Peyer's patch (tissue), 4 donors: ENCODE data around the gene DEFB108B. TPM values are rescaled to one million over a fixed set of nuclear protein-coding genes. Genes with fewer than 3 reads are reported as not detected.
"Not testable (repeated sequence)": the region's sequence is repeated elsewhere in the genome, so short reads cannot be mapped to it uniquely, and the experiment has no call there.

Experiments
- DNase-seq, 3 donors: peaks; one replicate each; pipeline ENCODE4 v3.0.0-alpha.2; 2017 to 2019
- H3K27ac ChIP-seq, 4 donors: fragments of 200-600 bp; sonication (generic); one replicate each; pipeline ENCODE4 v1.5.1; 2016 to 2019
- H3K27me3 ChIP-seq, 2 donors: fragments of 200-600 bp; sonication (generic); one replicate each; pipeline ENCODE4 v1.5.1; 2019
- H3K36me3 ChIP-seq, 3 donors: fragments of 200-600 bp; sonication (generic); one replicate each; pipeline ENCODE4 v1.5.1; 2016 to 2019
- H3K4me1 ChIP-seq, 4 donors: fragments of 200-600 bp; sonication (generic); one replicate each; pipeline ENCODE4 v1.5.1; 2016 to 2019
- H3K4me3 ChIP-seq, 4 donors: fragments of 200-600 bp; sonication (generic); 1 replicate in 3 of 4; 2 replicates in 1 of 4; pipeline ENCODE4 v1.5.1; 2016 to 2019; ENCODE audit warnings: mild to moderate bottlenecking in 1 of 4
- H3K9me3 ChIP-seq, 4 donors: fragments of 200-600 bp; sonication (generic); one replicate each; pipeline ENCODE4 v1.5.1; 2016 to 2019; ENCODE audit warnings: mild to moderate bottlenecking in 1 of 4
- POLR2A ChIP-seq, 2 donors: fragments of 450-650 bp; IDR thresholded peaks; one replicate each; pipeline ENCODE4 v1.5.1; 2017; ENCODE audit warnings: antibody characterized with exemption in 2 of 2, mild to moderate bottlenecking in 2 of 2, moderate library complexity in 2 of 2
- total RNA-seq, 4 donors: library from RNA; depleted of rRNA; stranded (reverse); fragments of >200 nt; gene quantifications; one replicate each; pipeline ENCODE4 v1.1.0, GENCODE V29; 2016
- TF ChIP-seq, protein P1 (sequence below), 6 experiments: fragments of 450-650 bp in 4 of 6; fragments of 200-600 bp in 2 of 6; sonication (generic) in 1 of 6; IDR thresholded peaks; one replicate each; pipeline ENCODE4 v1.5.1; 2017 to 2019; ENCODE audit warnings: antibody characterized with exemption in 6 of 6, mild to moderate bottlenecking in 3 of 6, moderate library complexity in 1 of 6

Gene DEFB108B, protein sequence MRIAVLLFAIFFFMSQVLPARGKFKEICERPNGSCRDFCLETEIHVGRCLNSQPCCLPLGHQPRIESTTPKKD
- total RNA-seq = not detected

- H3K4me1 ChIP-seq, H3K9me3 ChIP-seq, DNase-seq, H3K27me3 ChIP-seq, H3K4me3 ChIP-seq, H3K27ac ChIP-seq, H3K36me3 ChIP-seq: not testable (repeated sequence)
Observed at GRCh38 chr11:71832811-71833210, at the start of gene DEFB108B. Gene DEFB108B, plus strand, starts transcription at chr11:71833200. Its CDS starts 0 bp downstream, at chr11:71833200.

DNA sequence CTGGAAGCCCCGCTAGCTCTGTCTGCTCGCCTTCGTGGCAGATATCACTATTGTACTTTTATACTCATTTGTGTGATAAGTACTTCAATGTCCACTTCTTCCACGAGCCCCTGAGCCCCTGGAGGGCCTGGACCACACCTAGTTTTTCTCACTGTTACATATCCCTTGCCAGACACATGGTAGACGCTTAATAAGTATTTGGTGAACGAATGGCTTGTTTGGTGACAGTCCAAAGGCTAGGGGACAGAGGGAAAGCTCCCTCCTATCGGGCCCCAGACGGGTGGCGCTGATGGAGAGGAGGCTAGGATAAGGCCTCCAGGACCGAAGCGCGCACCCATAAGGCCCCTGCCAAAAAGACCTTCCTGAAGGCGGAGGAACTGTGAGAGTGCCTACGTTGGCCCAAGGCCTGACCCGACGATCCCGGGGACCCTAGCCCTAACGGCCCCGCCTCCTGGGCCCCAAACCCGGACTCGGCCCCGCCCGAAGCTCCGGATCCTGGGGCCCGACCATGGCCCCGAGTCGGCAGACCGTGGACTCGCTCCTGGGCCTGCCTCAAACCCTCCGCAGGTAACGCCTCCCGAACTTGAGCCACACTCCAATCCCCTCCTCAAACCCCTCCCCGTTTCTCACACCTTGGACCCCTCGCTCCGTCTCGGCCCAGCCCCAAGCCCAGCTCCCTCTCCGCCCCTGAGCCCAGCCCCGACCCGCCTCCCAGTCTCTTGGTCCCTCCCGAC, 46.7 kb upstream of the DEFB108B start:
- peak in 2 of 3 donors; percentile 18 to 94 for DNase-seq
- peak in 1 of 2 donors; percentile 78 for TF ChIP-seq POLR2A (IDR thresholded peaks at IDR 0.05)

GRCh38 chr11:71786848-71787097, 46.2 kb upstream of the DEFB108B start:
- not testable (repeated sequence) for H3K36me3 ChIP-seq, H3K9me3 ChIP-seq, H3K27me3 ChIP-seq
- H3K27ac ChIP-seq = peak overlapping the region; percentile 77 to 94 (median 86)
- H3K4me3 ChIP-seq = peak overlapping the region; percentile 49 to 91 (median 77)
- H3K4me1 ChIP-seq = peaks cover 0 to 10% (median 0%) of the 10 kb centered on the region in 4 donors
- peak in 2 of 3 donors; percentile 100 for DNase-seq

More for the DNA sequence above, 46.7 kb upstream of the DEFB108B start:
- H3K4me1 ChIP-seq = peaks cover 0 to 10% (median 0%) of the 10 kb centered on the region in 4 donors
- H3K27me3 ChIP-seq, H3K36me3 ChIP-seq, H3K9me3 ChIP-seq: not testable (repeated sequence)
- peak overlapping the region; percentile 77 to 94 (median 86) for H3K27ac ChIP-seq
- peak overlapping the region; percentile 49 to 91 (median 64) for H3K4me3 ChIP-seq

DNA sequence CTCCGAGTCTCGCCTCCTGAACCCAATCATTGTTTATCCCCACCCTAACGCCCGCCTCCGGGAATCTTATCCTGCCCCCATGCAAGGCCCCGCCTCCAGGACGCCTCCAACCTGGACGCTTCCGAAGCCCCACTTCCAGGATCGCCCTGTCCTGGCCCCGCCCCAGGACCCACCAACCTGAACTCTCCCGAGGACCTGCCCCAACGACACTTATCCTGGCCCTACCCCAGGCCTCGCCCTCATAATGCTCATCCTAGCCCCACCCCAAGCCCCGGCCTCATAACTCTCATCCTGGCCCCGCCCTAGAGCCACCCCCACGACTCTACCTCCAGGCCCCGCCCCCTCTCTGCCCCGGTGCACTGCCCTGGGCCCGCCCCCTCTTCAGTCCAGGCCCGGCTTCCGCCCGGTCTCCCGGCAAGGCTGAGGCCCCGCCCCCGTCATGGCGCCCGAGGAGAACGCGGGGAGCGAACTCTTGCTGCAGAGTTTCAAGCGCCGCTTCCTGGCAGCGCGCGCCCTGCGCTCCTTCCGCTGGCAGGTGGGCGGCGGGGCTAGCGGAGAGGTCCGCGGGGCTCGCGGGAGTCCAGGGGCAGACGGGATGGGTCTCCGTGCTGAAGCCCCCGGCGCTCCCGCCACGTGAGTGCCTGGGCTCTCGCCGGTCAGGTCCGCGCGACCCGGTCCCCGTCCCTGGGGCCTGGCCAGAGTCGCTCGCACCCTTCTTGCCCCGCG, 45.7 kb upstream of the DEFB108B start:
- Histone ChIP-seq H3K4me1 (peaks cover 0 to 10% (median 0%) of the 10 kb centered on the region in 4 donors), H3K27me3 (no peaks in the 10 kb centered on the region), H3K27ac (peak overlapping the region; percentile 77 to 94 (median 86)), H3K4me3 (peak overlapping the region; percentile 52 to 91 (median 77)), H3K9me3 (no peaks in the 10 kb centered on the region), H3K36me3 (no peaks in the 10 kb centered on the region)
- DNase-seq = peak; percentile 99 to 100 (median 99)
- TF ChIP-seq, protein P1, sequence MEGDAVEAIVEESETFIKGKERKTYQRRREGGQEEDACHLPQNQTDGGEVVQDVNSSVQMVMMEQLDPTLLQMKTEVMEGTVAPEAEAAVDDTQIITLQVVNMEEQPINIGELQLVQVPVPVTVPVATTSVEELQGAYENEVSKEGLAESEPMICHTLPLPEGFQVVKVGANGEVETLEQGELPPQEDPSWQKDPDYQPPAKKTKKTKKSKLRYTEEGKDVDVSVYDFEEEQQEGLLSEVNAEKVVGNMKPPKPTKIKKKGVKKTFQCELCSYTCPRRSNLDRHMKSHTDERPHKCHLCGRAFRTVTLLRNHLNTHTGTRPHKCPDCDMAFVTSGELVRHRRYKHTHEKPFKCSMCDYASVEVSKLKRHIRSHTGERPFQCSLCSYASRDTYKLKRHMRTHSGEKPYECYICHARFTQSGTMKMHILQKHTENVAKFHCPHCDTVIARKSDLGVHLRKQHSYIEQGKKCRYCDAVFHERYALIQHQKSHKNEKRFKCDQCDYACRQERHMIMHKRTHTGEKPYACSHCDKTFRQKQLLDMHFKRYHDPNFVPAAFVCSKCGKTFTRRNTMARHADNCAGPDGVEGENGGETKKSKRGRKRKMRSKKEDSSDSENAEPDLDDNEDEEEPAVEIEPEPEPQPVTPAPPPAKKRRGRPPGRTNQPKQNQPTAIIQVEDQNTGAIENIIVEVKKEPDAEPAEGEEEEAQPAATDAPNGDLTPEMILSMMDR (IDR thresholded peaks at IDR 0.05) = no peak
- TF ChIP-seq POLR2A (IDR thresholded peaks at IDR 0.05) = peak in 1 of 2 donors; percentile 40

DNA sequence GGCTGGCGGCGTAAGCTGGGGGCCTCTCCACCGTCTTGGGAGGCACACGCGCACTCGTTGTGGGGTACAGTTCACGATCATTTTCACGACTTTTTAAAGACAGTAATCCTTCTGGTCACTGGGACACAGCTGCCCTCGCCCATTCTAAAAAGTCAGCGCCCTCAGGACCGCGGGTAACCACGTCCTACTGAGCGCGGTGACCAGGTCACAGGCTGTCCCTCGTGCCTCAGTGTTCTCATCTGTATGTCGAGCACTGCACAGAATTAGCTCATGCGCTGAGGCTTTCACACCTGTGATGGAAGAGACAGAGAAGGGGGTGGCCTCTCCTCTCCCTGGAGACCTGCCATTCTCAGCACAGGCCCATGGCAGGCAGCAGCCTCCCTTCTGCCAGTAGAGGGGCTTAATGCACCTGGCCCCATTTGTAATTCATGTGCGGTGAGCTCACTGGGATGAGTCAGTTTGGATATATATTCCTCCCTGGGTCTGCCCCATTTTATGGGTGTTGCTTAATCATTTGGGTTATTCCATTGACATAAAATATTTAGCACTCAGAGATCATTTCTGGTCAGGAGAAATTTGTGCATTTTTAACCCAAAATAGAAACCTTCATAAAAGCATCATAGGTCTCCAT, 45.1 kb upstream of the DEFB108B start:
- peak overlapping the region; percentile 52 to 91 (median 77) for H3K4me3 ChIP-seq
- H3K4me1 ChIP-seq, H3K36me3 ChIP-seq, H3K27me3 ChIP-seq, H3K9me3 ChIP-seq: not testable (repeated sequence)
- H3K27ac ChIP-seq = peak overlapping the region; percentile 43 to 94 (median 84)
- DNase-seq = peak in 1 of 3 donors; percentile 19

DNA sequence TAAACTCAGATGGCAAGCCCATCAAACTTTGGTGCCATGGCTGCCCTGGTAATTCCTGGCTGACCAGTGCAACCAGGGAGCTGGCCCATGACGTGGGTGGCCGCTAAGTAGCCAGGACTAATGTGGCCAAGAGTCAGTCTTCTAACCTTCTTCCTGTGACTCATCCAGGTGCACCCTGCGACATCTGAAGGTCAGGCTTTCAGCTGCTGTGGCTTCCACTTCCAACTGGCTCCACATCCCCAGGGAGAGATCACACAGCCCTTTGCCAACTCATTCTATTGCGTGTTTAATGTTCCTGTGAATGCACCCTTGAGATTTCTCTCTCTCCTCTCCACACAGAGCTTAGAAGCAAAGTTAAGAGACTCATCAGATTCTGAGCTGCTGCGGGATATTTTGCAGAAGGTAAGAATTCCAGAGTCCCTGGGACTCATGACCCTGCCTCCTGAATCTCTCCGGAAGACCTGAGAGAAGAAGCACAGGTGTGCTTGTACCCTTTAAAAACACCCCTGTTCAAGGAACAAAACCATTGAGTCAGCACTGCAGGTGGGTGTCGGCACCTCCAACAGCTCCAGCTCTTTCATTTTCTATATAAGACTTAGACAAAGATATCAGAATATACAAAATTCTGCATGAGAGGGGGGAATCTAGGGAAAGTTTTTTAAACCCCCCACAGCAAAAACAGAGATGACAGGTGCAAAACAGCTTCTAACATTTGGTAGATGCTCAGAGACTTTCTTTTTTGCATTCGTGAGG, 43.4 kb upstream of the DEFB108B start:
- not testable (repeated sequence) for DNase-seq, H3K4me1 ChIP-seq, H3K4me3 ChIP-seq, H3K27me3 ChIP-seq, H3K36me3 ChIP-seq, H3K9me3 ChIP-seq, H3K27ac ChIP-seq

- not testable (repeated sequence) for H3K27ac ChIP-seq, H3K36me3 ChIP-seq, H3K4me3 ChIP-seq, H3K4me1 ChIP-seq, H3K27me3 ChIP-seq, DNase-seq, H3K9me3 ChIP-seq
Observed at GRCh38 chr11:71791111-71791510, 41.9 kb upstream of the DEFB108B start.

DNA sequence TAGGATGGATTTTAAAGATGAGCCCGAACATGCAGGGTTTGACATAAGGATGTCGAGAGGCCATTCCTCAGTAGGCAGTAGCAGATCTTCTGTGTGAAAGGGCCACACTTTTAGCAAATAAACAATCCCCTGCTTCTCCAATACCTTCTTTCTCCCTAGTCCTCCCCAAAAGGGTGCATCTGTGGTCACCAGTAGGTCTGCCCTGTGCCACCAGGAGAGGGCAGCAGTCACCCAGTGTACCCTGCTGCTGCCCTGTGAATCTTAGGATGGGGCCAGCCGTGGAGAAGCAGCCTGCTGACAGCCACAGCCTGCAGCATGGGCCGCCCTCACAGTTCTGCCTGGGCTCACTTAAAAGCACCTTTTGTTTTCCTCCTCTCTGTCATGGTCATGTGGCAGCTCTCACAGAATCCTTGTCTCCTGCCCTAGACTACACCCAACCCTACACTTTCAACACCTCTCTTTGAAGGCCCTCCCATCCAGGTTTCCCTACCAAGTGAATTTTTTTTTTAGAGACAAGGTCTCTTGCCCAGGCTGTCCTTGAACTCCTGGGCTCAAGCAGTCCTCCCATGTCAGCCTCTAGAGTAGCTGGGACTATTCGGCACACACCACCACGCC, 40.3 kb upstream of the DEFB108B start:
- TF ChIP-seq, protein P1 (IDR thresholded peaks at IDR 0.05) = peak; percentile 31 to 73 (median 62)
- H3K27me3 ChIP-seq, H3K4me3 ChIP-seq, H3K9me3 ChIP-seq, H3K27ac ChIP-seq, H3K36me3 ChIP-seq, H3K4me1 ChIP-seq: not testable (repeated sequence)
- peak in 2 of 3 donors; percentile 52 to 78 for DNase-seq

DNA sequence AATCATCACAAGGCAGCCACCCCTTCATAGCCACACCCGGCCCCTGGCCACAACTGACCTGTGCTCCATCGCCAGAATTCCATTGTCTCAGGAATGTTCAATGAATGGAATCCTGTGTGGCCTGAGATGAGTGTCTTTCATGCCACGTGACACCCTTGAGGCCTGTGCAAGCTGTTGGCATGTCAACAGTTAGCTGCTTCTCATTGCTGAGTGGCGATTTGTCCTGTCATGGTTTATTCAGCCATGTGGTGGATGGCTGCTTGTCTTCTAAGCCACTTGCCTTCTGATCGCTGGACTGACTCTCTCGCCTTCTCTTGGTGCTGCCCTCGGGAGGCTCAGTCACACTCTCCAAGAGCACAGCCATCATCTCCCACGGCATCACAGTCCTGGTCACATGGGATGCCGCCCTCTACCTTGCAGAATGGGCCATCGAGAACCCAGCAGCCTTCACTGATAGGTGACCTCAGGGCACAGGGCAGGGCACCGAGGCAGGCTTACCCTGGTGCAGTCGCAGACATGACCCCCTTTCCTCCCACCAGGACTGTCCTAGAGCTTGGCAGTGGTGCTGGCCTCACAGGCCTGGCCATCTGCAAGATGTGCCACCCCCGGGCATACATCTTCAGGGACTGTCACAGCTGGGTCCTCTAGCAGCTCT, 38.5 kb upstream of the DEFB108B start:
- H3K4me3 ChIP-seq, H3K4me1 ChIP-seq, H3K27ac ChIP-seq, H3K27me3 ChIP-seq, H3K36me3 ChIP-seq, H3K9me3 ChIP-seq, DNase-seq: not testable (repeated sequence)

DNA sequence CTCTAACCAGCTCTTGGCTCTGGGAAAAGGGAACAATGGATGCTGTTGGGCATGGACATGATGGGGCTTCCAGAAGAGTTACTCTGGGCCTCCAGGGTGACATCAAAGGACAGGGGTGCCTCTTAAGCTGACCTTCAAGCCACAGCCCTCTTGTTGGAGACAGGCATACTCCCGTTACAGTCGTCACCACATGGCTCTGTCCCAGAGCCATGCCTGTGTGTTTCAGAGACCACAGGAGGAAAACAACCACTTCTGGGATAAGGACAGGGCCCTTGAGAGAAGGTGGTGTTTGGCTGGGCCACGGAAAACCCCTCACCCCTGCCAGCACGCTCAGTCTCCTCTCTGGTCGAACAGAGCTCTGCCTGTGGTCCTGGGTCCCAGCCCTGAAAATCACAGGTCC, 37.8 kb upstream of the DEFB108B start:
- not testable (repeated sequence) for H3K4me3 ChIP-seq, H3K27ac ChIP-seq, H3K4me1 ChIP-seq, DNase-seq, H3K27me3 ChIP-seq, H3K36me3 ChIP-seq, H3K9me3 ChIP-seq

- H3K36me3 ChIP-seq, H3K4me3 ChIP-seq, DNase-seq, H3K9me3 ChIP-seq, H3K27me3 ChIP-seq, H3K27ac ChIP-seq, H3K4me1 ChIP-seq: not testable (repeated sequence)
Observed at GRCh38 chr11:71796016-71796415, 37.0 kb upstream of the DEFB108B start.
